ENCODE measurements around the gene NOS2. TPM values are rescaled to one million over a fixed set of nuclear protein-coding genes. Genes with fewer than 3 reads are reported as not detected.
"Not testable (repeated sequence)": the region's sequence is repeated elsewhere in the genome, so short reads cannot be mapped to it uniquely, and the experiment has no call there.

The NOS2 gene
- total RNA-seq, 1 experiment from 2014 or later: not detected

GRCh38 chr17:27788919-27789318 lies 11.4 kb downstream of the NOS2 start:
- no peak for DNase-seq (ENCODE audit: low read depth)

- DNase-seq (ENCODE audit: low read depth): no peak
Measured at GRCh38 chr17:27783440-27784350, 16.6 kb downstream of the NOS2 start.

GRCh38 chr17:27782791-27783206 lies 17.5 kb downstream of the NOS2 start:
- no peak for DNase-seq (ENCODE audit: low read depth)

GRCh38 chr17:27780828-27781404 lies 19.4 kb downstream of the NOS2 start:
- no peak for DNase-seq (ENCODE audit: low read depth)

GRCh38 chr17:27780092-27780827 lies 20.1 kb downstream of the NOS2 start:
- no peak for DNase-seq (ENCODE audit: low read depth)

GRCh38 chr17:27778183-27778582 lies 22.1 kb downstream of the NOS2 start:
- DNase-seq (ENCODE audit: low read depth): peak; percentile 5

GRCh38 chr17:27776882-27777624 lies 23.3 kb downstream of the NOS2 start:
- DNase-seq (ENCODE audit: low read depth): no peak

- no peak for DNase-seq (ENCODE audit: low read depth)
Measured at GRCh38 chr17:27771586-27771985, 28.7 kb downstream of the NOS2 start.

GRCh38 chr17:27770877-27771276 lies 29.5 kb downstream of the NOS2 start:
- DNase-seq (ENCODE audit: low read depth): no peak

GRCh38 chr17:27768858-27769410 lies 31.4 kb downstream of the NOS2 start:
- no peak for DNase-seq (ENCODE audit: low read depth)

- no peak for DNase-seq (ENCODE audit: low read depth)
Measured at GRCh38 chr17:27766438-27766837, 33.9 kb downstream of the NOS2 start.

- DNase-seq (ENCODE audit: low read depth): no peak
Measured at GRCh38 chr17:27765353-27765752, 35.0 kb downstream of the NOS2 start.

GRCh38 chr17:27764589-27764988 lies 35.7 kb downstream of the NOS2 start:
- DNase-seq (ENCODE audit: low read depth): no peak

- DNase-seq (ENCODE audit: low read depth): peak; percentile 25
Measured at GRCh38 chr17:27762527-27763305, 37.6 kb downstream of the NOS2 start.

- not testable (repeated sequence) for DNase-seq (ENCODE audit: low read depth)
Measured at GRCh38 chr17:27760931-27761330, 39.4 kb downstream of the NOS2 start.

- DNase-seq (ENCODE audit: low read depth): peak; percentile 14
Measured at GRCh38 chr17:27760069-27760885, 40.1 kb downstream of the NOS2 start.

GRCh38 chr17:27759528-27759927 lies 40.8 kb downstream of the NOS2 start:
- no peak for DNase-seq (ENCODE audit: low read depth)

GRCh38 chr17:27756467-27757371 lies 43.6 kb downstream of the NOS2 start:
- DNase-seq (ENCODE audit: low read depth): peak; percentile 28
